Activated T-cell treated with anti-CD3 and anti-CD28 coated beads, Interleukin-2, amount 50 U/mL, for 24 hours (primary cell): ENCODE measurements around the gene NCSTN.

Experiments
- DNase-seq: peaks from one replicate; pipeline ENCODE4 v3.0.0-alpha.2; 2020
- H3K27ac Mint-ChIP-seq: 2 replicates; pipeline ENCODE4 v1.8.0; 2020; ENCODE audit warnings: mild to moderate bottlenecking, mixed read lengths
- H3K27me3 Mint-ChIP-seq: 2 replicates; pipeline ENCODE4 v1.8.0; 2020; ENCODE audit warnings: mixed read lengths
- H3K36me3 Mint-ChIP-seq: 2 replicates; pipeline ENCODE4 v1.8.0; 2020; ENCODE audit warnings: low read depth, mixed read lengths
- H3K4me1 Mint-ChIP-seq: 2 replicates; pipeline ENCODE4 v1.8.0; 2020; ENCODE audit warnings: low read depth, mixed read lengths
- H3K4me3 Mint-ChIP-seq: 2 replicates; pipeline ENCODE4 v1.8.0; 2020; ENCODE audit warnings: mild to moderate bottlenecking, moderate library complexity, mixed read lengths
- H3K9me3 Mint-ChIP-seq: 2 replicates; pipeline ENCODE4 v1.8.0; 2020; ENCODE audit warnings: mixed read lengths

Gene NCSTN

DNA sequence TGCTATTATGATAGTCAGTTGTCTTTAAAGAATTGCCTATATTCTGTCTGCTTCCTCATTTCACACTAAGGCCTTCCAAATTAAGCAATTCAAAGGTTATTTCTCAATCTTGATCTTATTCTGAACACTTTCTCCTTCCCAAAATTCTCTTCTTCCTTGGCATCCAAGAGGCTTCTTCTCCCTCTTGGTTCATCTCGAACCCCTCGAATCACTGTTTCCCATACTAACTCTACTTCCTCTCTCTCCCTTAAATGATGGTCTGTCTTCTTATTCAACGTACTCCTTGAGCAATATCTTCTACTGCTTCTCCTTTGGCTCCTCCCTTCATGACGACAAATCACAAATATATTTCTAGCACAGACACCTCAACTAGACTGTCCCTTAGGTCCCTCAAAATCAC lies 4.6 kb upstream of the NCSTN start:
- H3K27me3 Mint-ChIP-seq, result no peaks in the 10 kb centered on the region
- no peaks in the 10 kb centered on the region for H3K9me3 Mint-ChIP-seq
- no peak for DNase-seq
- peak overlapping the region; percentile 19 for H3K27ac Mint-ChIP-seq
- peaks cover 86% of the 10 kb centered on the region for H3K36me3 Mint-ChIP-seq
- no peak overlapping the region for H3K4me3 Mint-ChIP-seq
- H3K4me1 Mint-ChIP-seq, result peaks cover 36% of the 10 kb centered on the region

DNA sequence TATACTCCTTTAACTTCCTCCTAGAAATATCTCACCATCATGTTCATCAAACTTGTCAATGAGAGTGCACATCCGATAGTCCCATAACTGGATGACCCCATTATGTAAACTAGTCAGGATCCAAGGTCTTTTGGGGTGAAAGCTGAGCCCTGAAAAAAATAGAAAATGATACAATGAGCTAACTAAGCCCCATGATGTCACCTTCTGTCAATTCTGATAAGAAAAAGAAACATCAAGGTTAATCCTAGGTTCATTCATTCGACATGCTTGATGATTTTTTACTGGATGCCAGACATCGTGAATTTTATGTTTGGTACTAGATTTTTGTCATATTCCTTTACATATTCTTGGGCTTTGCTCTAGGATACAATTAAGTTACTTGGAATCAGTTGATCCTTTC lies 3.0 kb upstream of the NCSTN start:
- peaks cover 89% of the 10 kb centered on the region for H3K36me3 Mint-ChIP-seq

DNA sequence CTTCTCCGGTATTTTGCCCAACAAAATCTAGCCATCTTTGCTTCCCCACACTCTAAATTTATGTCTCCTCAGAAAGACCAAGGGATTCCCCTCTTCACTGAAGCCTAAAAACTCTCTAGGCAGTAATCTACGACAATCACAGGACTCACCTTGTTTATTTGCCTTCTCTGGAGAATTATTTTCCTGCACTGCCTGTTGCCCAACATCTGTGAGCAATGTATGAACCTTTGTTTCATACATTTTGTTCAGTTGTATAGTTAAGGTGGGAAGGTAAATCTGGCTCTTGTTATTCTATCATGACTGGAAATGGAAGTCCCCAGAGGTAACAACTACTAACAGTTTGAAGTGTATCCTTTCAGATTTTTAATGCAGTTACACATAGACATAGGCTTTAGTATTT lies 2.3 kb upstream of the NCSTN start:
- no peaks in the 10 kb centered on the region for H3K27me3 Mint-ChIP-seq
- DNase-seq, result no peak
- H3K36me3 Mint-ChIP-seq, result peaks cover 94% of the 10 kb centered on the region
- peaks cover 46% of the 10 kb centered on the region for H3K4me1 Mint-ChIP-seq
- H3K9me3 Mint-ChIP-seq, result no peaks in the 10 kb centered on the region
- H3K4me3 Mint-ChIP-seq, result peak overlapping the region; percentile 100
- peak overlapping the region; percentile 76 for H3K27ac Mint-ChIP-seq

More for the DNA sequence above, 3.0 kb upstream of the NCSTN start:
- Mint-ChIP-seq H3K27ac (peak overlapping the region; percentile 76), H3K27me3 (no peaks in the 10 kb centered on the region), H3K4me3 (no peak overlapping the region), H3K9me3 (no peaks in the 10 kb centered on the region), H3K4me1 (peaks cover 46% of the 10 kb centered on the region)
- no peak for DNase-seq

DNA sequence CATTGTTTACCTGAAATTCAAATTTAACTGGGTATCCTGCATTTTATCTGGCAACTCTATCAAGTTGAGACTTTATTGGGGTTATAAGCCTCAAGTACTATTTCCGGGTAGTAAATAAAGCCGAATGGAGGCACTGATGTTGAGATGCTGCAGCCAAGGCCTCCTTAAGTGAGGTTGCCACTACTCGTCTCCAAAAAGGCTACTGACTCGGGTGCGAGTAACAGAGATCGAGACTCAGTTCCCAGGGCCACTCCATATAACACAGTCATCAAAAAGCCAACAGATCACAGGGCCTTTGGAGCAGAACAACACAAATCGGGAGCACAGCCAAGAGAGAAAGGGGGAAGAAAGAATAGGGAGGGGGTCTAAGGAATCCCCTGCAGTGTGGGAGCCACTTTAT lies 657 bp upstream of the NCSTN start:
- H3K4me1 Mint-ChIP-seq, result peaks cover 55% of the 10 kb centered on the region
- DNase-seq, result no peak
- H3K36me3 Mint-ChIP-seq, result peaks cover 95% of the 10 kb centered on the region

DNA sequence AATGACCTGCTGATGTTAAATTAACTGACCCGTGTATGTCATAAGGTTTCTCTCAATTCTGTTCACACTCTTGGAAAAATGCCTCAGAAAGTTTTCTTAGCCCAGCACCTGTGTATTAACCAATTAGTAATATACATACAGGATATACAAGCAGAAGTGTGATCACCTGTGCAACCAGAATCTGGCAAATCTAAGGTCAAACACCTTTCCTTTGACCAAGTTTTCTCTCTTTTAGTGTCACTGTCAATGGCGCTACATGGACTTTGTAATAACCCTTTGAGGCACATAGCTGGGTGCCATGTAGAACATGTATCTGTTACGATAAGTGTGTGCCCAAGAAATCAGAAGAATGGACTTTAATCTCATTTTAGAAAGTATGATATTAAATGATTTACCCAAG lies 1.1 kb downstream of the NCSTN start:
- Mint-ChIP-seq H3K9me3 (no peaks in the 10 kb centered on the region), H3K27me3 (no peaks in the 10 kb centered on the region), H3K27ac (peak overlapping the region; percentile 100), H3K4me3 (peak overlapping the region; percentile 100), H3K36me3 (peaks cover 92% of the 10 kb centered on the region), H3K4me1 (peaks cover 46% of the 10 kb centered on the region)
- no peak for DNase-seq

More for the DNA sequence above, 657 bp upstream of the NCSTN start:
- Mint-ChIP-seq H3K9me3 (no peaks in the 10 kb centered on the region), H3K4me3 (peak overlapping the region; percentile 100), H3K27ac (peak overlapping the region; percentile 100), H3K27me3 (no peaks in the 10 kb centered on the region)

DNA sequence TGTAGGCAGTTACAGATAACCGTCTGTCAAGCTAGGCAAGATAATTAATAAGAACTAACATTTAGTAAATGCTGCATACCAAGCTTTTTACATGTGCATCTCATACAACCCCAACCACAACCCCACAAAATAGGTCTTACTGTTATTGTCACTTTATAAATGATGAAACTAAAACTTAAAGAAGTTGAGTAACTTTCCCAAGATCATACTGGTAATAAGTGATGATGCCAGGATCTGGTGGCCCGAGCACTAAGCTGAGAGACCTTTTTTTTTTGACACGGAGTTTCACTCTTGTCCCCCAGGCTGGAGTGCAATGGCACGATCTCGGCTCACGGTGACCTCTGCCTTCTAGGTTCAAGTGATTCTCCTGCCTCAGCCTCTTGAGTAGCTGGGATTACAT lies 1.8 kb downstream of the NCSTN start:
- peaks cover 42% of the 10 kb centered on the region for H3K4me1 Mint-ChIP-seq
- H3K27ac Mint-ChIP-seq, result peak overlapping the region; percentile 100
- no peaks in the 10 kb centered on the region for H3K27me3 Mint-ChIP-seq
- H3K4me3 Mint-ChIP-seq, result peak overlapping the region; percentile 100
- peaks cover 92% of the 10 kb centered on the region for H3K36me3 Mint-ChIP-seq
- H3K9me3 Mint-ChIP-seq, result no peaks in the 10 kb centered on the region
- DNase-seq, result no peak

DNA sequence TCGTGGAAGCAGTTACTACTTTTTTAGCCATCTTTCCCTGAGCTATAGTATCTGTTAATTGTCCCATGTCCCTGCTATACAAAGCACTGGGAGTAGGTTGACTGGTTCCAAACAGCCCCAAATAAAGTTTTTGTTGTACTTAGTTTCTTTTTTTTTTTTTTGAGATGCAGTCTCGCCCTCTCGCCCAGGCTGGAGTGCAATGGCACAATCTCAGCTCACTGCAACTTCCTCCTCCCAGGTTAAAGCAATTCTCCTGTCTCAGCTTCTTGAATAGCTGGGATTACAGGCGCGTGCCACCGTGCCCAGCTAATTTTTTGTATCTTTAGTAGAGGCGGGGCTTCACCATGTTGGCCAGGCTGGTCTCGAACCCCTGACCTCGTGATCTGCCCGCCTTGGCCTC lies 3.3 kb downstream of the NCSTN start:
- peaks cover 94% of the 10 kb centered on the region for H3K36me3 Mint-ChIP-seq
- peaks cover 29% of the 10 kb centered on the region for H3K4me1 Mint-ChIP-seq
- no peak overlapping the region for H3K27ac Mint-ChIP-seq
- no peak overlapping the region for H3K4me3 Mint-ChIP-seq
- DNase-seq, result no peak
- H3K27me3 Mint-ChIP-seq, result no peaks in the 10 kb centered on the region
- no peaks in the 10 kb centered on the region for H3K9me3 Mint-ChIP-seq

DNA sequence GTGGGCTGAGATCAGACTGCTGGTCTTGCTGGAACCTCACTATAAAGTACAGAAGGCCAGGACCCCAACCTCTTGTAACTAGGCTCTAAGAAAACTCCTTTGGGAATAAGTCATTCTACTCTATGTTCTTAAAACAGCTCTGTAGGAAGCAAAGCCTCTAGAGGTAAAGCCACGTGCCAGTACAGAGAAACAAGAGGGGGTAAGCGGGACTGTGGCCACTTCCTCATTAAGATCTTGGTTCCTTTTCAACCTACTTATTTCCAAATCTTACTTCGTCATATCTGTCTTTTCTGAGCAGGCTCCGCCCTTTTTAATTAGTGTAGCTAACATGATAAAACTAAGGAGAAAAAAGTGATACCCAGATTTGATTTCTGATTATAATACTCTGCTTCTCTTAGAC lies 3.8 kb downstream of the NCSTN start:
- peak overlapping the region; percentile 27 for H3K27ac Mint-ChIP-seq
- no peak overlapping the region for H3K4me3 Mint-ChIP-seq
- H3K4me1 Mint-ChIP-seq, result peaks cover 25% of the 10 kb centered on the region
- DNase-seq, result no peak
- no peaks in the 10 kb centered on the region for H3K9me3 Mint-ChIP-seq
- H3K36me3 Mint-ChIP-seq, result peaks cover 96% of the 10 kb centered on the region
- H3K27me3 Mint-ChIP-seq, result no peaks in the 10 kb centered on the region

DNA sequence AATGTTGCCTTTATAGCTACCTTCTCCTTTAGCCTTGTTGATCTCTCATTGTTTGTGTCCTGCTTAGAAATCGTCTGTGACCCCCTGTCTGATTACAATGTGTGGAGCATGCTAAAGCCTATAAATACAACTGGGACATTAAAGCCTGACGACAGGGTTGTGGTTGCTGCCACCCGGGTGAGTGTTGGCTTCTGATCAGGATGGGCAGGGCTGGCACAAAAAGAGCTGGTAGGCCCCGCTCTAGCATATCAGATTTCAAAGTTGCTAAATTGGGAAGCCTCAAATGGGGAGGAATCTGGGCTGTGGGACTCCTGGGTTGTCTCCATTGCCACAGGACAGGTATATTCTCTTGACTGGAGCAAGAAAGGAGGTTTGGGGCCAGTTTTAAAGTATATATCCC lies 8.4 kb downstream of the NCSTN start:
- Mint-ChIP-seq H3K27ac (no peak overlapping the region), H3K9me3 (no peaks in the 10 kb centered on the region), H3K36me3 (peaks cover 97% of the 10 kb centered on the region), H3K4me1 (peaks cover 7% of the 10 kb centered on the region), H3K4me3 (no peak overlapping the region), H3K27me3 (no peaks in the 10 kb centered on the region)
- DNase-seq, result no peak

DNA sequence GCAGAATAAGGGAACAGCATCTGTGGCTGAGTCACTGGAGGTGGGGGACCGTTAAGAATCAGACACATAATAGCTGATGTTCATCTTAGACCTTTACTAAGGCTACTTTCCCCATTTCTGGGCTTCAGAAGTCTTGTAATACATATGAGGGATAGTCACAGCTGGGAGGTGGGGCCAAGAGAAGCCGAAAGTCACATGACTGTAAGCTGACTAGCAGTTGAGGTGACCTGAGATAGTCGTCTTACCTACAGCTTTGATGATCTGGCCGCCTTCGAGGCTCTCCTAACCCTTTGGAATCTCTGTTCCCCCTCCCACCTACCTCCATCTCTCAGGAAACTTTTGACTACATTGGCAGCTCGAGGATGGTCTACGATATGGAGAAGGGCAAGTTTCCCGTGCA lies 9.4 kb downstream of the NCSTN start:
- Mint-ChIP-seq H3K27ac (no peak overlapping the region), H3K27me3 (no peaks in the 10 kb centered on the region), H3K9me3 (no peaks in the 10 kb centered on the region), H3K4me1 (no peaks in the 10 kb centered on the region), H3K4me3 (no peak overlapping the region), H3K36me3 (peaks cover 97% of the 10 kb centered on the region)
- DNase-seq, result no peak

DNA sequence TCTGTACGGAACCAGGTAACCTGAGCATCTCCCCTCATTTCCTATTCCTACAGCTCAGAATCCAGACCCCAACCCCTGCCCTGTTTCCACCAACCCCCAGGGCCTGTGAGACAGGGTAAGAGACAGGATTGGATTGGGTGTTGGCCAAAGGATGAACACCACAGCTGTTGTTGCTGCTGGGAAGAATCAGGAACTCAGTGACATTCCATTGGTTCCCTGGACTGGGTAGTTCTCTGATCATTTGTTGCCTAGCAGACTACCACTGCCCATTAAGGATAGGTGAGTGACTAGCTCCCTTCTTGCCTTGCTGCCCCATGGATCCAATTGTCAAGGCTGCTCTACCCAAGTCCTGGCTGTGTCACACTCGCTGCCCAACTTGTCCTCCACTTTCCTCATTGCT lies 10.0 kb downstream of the NCSTN start:
- H3K4me1 Mint-ChIP-seq, result no peaks in the 10 kb centered on the region
- no peak overlapping the region for H3K4me3 Mint-ChIP-seq
- no peaks in the 10 kb centered on the region for H3K27me3 Mint-ChIP-seq
- H3K27ac Mint-ChIP-seq, result no peak overlapping the region
- no peaks in the 10 kb centered on the region for H3K9me3 Mint-ChIP-seq
- no peak for DNase-seq
- peaks cover 99% of the 10 kb centered on the region for H3K36me3 Mint-ChIP-seq

DNA sequence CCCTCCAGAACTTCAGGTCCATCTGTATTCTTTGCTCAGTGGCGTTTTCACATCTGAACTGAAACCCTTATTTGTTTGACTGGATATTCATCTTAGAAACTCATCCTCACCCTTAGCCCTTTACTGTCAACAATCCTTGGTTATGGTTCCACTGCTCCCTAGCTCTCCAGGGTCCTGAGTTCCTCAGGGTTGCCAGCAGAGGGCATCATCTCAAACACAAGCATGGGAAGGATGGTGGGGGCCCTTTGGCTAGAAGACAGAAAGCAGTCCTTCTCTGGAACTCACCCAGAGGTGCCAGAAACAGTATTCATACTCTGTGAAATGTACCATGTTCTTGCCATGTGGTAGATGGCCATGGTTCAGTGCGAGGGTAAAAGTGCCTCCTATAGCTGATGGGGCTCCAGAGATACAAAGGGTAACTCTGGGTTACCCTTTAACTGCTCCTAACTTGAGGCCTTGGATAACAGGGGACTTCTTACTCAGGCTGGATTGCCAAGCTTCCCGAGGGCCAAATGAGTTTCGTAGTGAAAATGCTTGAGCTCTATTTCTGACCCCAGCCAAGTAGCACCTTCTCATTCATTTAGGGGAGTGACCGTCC lies 11.3 kb downstream of the NCSTN start:
- H3K4me1 Mint-ChIP-seq, result no peaks in the 10 kb centered on the region
- H3K27ac Mint-ChIP-seq, result no peak overlapping the region
- no peaks in the 10 kb centered on the region for H3K9me3 Mint-ChIP-seq
- H3K4me3 Mint-ChIP-seq, result no peak overlapping the region
- no peak for DNase-seq
- H3K36me3 Mint-ChIP-seq, result peaks cover 98% of the 10 kb centered on the region
- no peaks in the 10 kb centered on the region for H3K27me3 Mint-ChIP-seq

DNA sequence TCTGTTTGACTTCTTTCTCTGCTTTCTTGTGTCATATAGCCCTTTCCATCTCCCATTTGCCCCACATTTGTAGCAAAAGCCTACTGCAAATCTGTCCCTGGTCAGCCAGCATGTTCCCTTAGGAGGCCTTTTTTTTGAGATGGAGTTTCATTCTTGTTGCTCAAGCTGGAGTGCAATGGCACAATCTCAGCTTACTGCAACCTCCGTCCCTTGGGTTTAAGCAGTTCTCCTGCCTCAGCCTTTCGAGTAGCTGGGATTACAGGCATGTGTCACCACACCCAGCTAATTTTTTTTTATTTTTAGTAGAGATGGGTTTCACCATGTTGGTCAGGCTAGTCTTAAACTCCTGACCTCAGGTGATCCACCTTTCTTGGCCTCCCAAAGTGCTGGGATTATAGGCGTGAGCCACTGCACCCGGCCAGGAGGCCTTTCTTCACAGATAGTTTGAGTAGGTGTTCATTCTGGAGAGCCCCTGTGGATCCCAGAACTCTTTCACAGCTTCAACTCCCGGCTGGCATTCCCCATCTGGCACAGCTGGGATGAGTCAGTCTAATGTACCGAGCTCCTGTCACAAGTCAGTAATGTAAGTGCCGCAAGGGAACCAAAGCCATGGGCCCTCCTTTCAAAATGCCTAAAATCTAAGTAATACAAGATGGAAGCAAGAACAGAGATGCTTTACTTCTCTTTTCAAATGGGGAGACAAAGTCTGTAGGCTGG lies 14.3 kb downstream of the NCSTN start:
- no peak overlapping the region for H3K4me3 Mint-ChIP-seq
- H3K9me3 Mint-ChIP-seq, result no peaks in the 10 kb centered on the region
- no peaks in the 10 kb centered on the region for H3K27me3 Mint-ChIP-seq
- DNase-seq, result no peak
- peaks cover 86% of the 10 kb centered on the region for H3K36me3 Mint-ChIP-seq
- H3K4me1 Mint-ChIP-seq, result no peaks in the 10 kb centered on the region
- peak overlapping the region; percentile 7 for H3K27ac Mint-ChIP-seq

DNA sequence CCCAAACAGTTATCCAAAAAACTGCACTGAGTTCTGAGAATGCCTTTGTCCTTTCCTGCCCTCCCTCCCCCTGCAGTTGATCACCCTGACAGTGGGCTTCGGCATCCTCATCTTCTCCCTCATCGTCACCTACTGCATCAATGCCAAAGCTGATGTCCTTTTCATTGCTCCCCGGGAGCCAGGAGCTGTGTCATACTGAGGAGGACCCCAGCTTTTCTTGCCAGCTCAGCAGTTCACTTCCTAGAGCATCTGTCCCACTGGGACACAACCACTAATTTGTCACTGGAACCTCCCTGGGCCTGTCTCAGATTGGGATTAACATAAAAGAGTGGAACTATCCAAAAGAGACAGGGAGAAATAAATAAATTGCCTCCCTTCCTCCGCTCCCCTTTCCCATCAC lies 14.9 kb downstream of the NCSTN start:
- Mint-ChIP-seq H3K27me3 (no peaks in the 10 kb centered on the region), H3K36me3 (peaks cover 80% of the 10 kb centered on the region), H3K27ac (no peak overlapping the region), H3K4me1 (no peaks in the 10 kb centered on the region), H3K4me3 (no peak overlapping the region), H3K9me3 (no peaks in the 10 kb centered on the region)
- DNase-seq, result no peak

DNA sequence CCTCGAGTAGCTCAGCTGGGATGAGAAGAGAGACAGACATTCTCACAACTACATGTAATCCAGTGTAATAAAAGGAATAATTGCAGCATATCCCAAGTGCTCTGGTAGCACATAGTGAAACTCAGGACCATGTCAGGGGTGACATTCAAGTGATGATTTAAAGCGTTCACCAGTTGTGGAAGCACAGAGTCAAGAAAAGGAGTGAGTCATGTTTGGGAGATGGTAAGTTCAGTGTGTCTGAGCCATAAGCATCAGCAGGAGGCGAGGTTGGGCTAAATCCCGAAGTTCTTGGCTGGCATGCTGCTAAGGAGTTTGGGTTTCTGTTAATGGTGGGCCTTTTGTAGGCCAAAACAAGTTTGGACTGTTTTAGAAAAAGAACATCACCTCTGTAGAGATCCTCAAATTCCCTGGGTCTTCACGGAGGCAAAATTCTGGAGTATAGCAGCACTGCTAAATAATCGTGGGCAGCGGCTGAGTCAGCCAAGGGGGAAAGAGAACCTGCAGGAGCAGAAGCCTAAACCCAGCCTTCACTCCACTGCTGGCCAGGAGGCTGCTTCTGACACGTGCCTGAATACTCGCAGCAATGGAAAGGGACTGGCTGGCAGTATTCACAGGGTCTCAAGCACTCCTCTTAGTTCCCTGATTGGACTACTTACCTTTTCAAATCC lies 16.5 kb downstream of the NCSTN start:
- Mint-ChIP-seq H3K27ac (no peak overlapping the region), H3K4me3 (no peak overlapping the region), H3K4me1 (no peaks in the 10 kb centered on the region), H3K9me3 (no peaks in the 10 kb centered on the region), H3K27me3 (no peaks in the 10 kb centered on the region), H3K36me3 (peaks cover 64% of the 10 kb centered on the region)
- no peak for DNase-seq
